Uterus (tissue), 2 donors: ENCODE measurements around the gene CENPF.

Experiments
- CTCF ChIP-seq, 4 experiments: fragments of 200-600 bp in 2 of 4; fragments of 450-650 bp in 2 of 4; sonication (generic) in 2 of 4; IDR thresholded peaks; one replicate each; pipeline ENCODE4 v1.5.1; 2016 to 2019; ENCODE audit warnings: antibody characterized with exemption in 4 of 4, mild to moderate bottlenecking in 2 of 4, moderate library complexity in 1 of 4
- POLR2A ChIP-seq, 2 donors: fragments of 450-650 bp; IDR thresholded peaks; one replicate each; pipeline ENCODE4 v1.6.1; 2016; ENCODE audit warnings: antibody characterized with exemption in 2 of 2, mild to moderate bottlenecking in 1 of 2, moderate library complexity in 1 of 2

GRCh38 chr1:214617246-214617645 is 14.3 kb downstream of the CENPF start:
- TF ChIP-seq CTCF (IDR thresholded peaks at IDR 0.05) (no peak), POLR2A (IDR thresholded peaks at IDR 0.05) (no peak)
